GM18508 (cell line): ENCODE measurements around the gene PLPPR1.

ENCODE experiments used
- ATAC-seq: cut with Tn5 transposase; IDR thresholded peaks from one replicate; pipeline ENCODE4 v1.9.1; 2021; ENCODE audit warnings: moderate number of reproducible peaks; ENCODE audit not compliant: insufficient read depth, unreplicated experiment

Gene PLPPR1

GRCh38 chr9:101191723-101192122 lies 163.2 kb downstream of the PLPPR1 start:
- no peak for ATAC-seq

- ATAC-seq: no peak
Measured at GRCh38 chr9:101197026-101197425, 168.5 kb downstream of the PLPPR1 start.

- no peak for ATAC-seq
Measured at GRCh38 chr9:101200852-101201251, 172.3 kb downstream of the PLPPR1 start.

- ATAC-seq: no peak
Measured at GRCh38 chr9:101201630-101202029, 173.1 kb downstream of the PLPPR1 start.

- ATAC-seq: no peak
Measured at GRCh38 chr9:101209670-101210069, 181.1 kb downstream of the PLPPR1 start.

GRCh38 chr9:101212661-101213060 lies 184.1 kb downstream of the PLPPR1 start:
- ATAC-seq: no peak

GRCh38 chr9:101219030-101219429 lies 190.5 kb downstream of the PLPPR1 start:
- ATAC-seq: no peak

- ATAC-seq: no peak
Measured at GRCh38 chr9:101220341-101220740, 191.8 kb downstream of the PLPPR1 start.

- no peak for ATAC-seq
Measured at GRCh38 chr9:101225271-101225670, 196.7 kb downstream of the PLPPR1 start.

GRCh38 chr9:101226161-101226560 lies 197.6 kb downstream of the PLPPR1 start:
- no peak for ATAC-seq

- no peak for ATAC-seq
Measured at GRCh38 chr9:101226803-101227202, 198.3 kb downstream of the PLPPR1 start.

GRCh38 chr9:101229606-101230005 lies 201.1 kb downstream of the PLPPR1 start:
- no peak for ATAC-seq

- ATAC-seq: no peak
Measured at GRCh38 chr9:101232405-101232977, 204.0 kb downstream of the PLPPR1 start.

- ATAC-seq: no peak
Measured at GRCh38 chr9:101235105-101235866, 206.8 kb downstream of the PLPPR1 start.

GRCh38 chr9:101242651-101243050 lies 214.1 kb downstream of the PLPPR1 start:
- no peak for ATAC-seq

- ATAC-seq: no peak
Measured at GRCh38 chr9:101246691-101247090, 218.2 kb downstream of the PLPPR1 start.

GRCh38 chr9:101247297-101247696 lies 218.8 kb downstream of the PLPPR1 start:
- ATAC-seq: no peak

GRCh38 chr9:101254733-101255433 lies 226.4 kb downstream of the PLPPR1 start:
- no peak for ATAC-seq

- no peak for ATAC-seq
Measured at GRCh38 chr9:101264727-101265126, 236.2 kb downstream of the PLPPR1 start.

GRCh38 chr9:101265261-101265660 lies 236.7 kb downstream of the PLPPR1 start:
- ATAC-seq: no peak

GRCh38 chr9:101268426-101268825 lies 239.9 kb downstream of the PLPPR1 start:
- no peak for ATAC-seq
